Measurements from ENCODE around the gene NR1I2.

DNA sequence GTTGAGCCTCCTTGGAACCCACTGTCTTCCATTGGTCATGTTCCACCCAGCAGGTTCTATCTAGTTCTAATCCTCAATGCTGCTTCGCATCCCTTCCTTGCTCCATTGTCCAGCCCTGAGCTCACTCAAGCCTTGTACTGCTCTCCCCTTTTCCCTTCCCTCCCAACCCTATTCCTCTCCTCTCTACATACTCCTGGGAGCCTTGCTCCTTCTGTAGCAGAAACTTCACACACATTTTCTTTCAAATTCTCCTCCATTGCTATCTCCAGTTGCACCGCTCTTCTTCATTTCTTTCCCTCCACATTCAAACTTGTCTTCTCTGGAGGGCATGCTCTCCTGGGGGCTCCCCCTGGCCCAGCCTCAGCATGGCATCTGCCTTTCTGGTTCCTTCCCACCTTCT is 14.5 kb downstream of the NR1I2 start:
- TF ChIP-seq, protein P1, sequence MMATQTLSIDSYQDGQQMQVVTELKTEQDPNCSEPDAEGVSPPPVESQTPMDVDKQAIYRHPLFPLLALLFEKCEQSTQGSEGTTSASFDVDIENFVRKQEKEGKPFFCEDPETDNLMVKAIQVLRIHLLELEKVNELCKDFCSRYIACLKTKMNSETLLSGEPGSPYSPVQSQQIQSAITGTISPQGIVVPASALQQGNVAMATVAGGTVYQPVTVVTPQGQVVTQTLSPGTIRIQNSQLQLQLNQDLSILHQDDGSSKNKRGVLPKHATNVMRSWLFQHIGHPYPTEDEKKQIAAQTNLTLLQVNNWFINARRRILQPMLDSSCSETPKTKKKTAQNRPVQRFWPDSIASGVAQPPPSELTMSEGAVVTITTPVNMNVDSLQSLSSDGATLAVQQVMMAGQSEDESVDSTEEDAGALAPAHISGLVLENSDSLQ (IDR thresholded peaks at IDR 0.05) = no peak
- no peak for TF ChIP-seq ZNF384 (IDR thresholded peaks at IDR 0.05)
- TF ChIP-seq ELF4 (IDR thresholded peaks at IDR 0.05) = no peak
- no peak for TF ChIP-seq BHLHE40 (IDR thresholded peaks at IDR 0.05; ENCODE audit: borderline replicate concordance)
- no peak for TF ChIP-seq L3MBTL2 (conservative IDR thresholded peaks at IDR 0.05)
- TF ChIP-seq NFRKB (IDR thresholded peaks at IDR 0.05) = no peak
- no peak for TF ChIP-seq FOXA1 (IDR thresholded peaks at IDR 0.05)
- no peak for TF ChIP-seq FOXM1 (IDR thresholded peaks at IDR 0.05; ENCODE audit: borderline replicate concordance)
- no peak for TF ChIP-seq HDGF (IDR thresholded peaks at IDR 0.05; ENCODE audit: borderline replicate concordance)
- TF ChIP-seq FOXK2 (IDR thresholded peaks at IDR 0.05) = no peak
- no peak for TF ChIP-seq SUZ12 (IDR thresholded peaks at IDR 0.05)
- TF ChIP-seq CTBP1 (IDR thresholded peaks at IDR 0.05; ENCODE audit: borderline replicate concordance) = no peak
- no peak for TF ChIP-seq SP1 (IDR thresholded peaks at IDR 0.05)

Measured in HEK293T (cell line).